GM13977 (cell line): ENCODE results near the gene KIAA0040.

ENCODE experiments used
- DNase-seq: peaks from one replicate; pipeline ENCODE4 v3.0.0; 2012; ENCODE audit warnings: low spot score
- in situ Hi-C: fragments of 300-500 bp; cut with MboI; formaldehyde crosslinking; loops from one replicate; pipeline ENCODE4 v1.12.0; 2022; ENCODE audit warnings: low sequenced_read_pairs, low pct_unique_long_range_greater_than_20kb, mixed read lengths, inconsistent platforms; ENCODE audit not compliant: unreplicated experiment
- TF ChIP-seq, protein P1 (sequence below): IDR thresholded peaks from 2 replicates; pipeline ENCODE4 v1.5.1; 2012; ENCODE audit warnings: mild to moderate bottlenecking, control low read depth; ENCODE audit not compliant: insufficient read depth; ENCODE audit errors: extremely low read depth, missing control alignments

The KIAA0040 gene

DNA sequence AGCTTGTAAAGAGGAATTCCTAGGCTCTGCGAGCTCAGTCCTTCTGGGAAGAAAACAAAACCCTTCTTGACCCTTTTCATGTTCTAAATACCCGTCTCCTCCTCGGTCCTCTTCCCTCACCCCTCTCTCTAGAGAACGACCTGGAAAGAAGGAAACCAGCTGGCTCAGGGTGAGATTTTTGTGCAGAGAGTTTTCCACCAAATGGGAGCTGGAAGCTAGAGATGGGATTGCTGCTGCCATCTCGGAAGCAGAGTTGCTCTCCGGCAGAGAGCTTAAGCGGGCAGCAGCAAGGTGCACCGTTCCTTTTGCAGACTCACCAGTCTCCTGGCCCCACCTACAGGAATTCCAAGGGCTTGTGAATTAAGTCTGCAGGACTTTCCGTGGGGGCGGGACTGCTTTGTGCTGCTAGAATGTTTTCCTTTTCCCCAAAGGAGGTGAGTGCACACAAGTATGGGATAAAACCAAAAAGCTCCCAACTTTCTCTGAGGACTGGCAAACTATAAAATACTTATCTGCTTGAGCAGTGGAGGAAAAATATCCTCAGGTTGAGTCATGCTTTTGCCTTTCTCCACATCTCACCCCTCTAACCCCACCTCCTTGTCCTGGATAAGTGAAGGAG is 29.1 kb upstream of the KIAA0040 start:
- in situ Hi-C loops, result no loop called here
- TF ChIP-seq, protein P1, sequence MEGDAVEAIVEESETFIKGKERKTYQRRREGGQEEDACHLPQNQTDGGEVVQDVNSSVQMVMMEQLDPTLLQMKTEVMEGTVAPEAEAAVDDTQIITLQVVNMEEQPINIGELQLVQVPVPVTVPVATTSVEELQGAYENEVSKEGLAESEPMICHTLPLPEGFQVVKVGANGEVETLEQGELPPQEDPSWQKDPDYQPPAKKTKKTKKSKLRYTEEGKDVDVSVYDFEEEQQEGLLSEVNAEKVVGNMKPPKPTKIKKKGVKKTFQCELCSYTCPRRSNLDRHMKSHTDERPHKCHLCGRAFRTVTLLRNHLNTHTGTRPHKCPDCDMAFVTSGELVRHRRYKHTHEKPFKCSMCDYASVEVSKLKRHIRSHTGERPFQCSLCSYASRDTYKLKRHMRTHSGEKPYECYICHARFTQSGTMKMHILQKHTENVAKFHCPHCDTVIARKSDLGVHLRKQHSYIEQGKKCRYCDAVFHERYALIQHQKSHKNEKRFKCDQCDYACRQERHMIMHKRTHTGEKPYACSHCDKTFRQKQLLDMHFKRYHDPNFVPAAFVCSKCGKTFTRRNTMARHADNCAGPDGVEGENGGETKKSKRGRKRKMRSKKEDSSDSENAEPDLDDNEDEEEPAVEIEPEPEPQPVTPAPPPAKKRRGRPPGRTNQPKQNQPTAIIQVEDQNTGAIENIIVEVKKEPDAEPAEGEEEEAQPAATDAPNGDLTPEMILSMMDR, result no peak
- no peak for DNase-seq

DNA sequence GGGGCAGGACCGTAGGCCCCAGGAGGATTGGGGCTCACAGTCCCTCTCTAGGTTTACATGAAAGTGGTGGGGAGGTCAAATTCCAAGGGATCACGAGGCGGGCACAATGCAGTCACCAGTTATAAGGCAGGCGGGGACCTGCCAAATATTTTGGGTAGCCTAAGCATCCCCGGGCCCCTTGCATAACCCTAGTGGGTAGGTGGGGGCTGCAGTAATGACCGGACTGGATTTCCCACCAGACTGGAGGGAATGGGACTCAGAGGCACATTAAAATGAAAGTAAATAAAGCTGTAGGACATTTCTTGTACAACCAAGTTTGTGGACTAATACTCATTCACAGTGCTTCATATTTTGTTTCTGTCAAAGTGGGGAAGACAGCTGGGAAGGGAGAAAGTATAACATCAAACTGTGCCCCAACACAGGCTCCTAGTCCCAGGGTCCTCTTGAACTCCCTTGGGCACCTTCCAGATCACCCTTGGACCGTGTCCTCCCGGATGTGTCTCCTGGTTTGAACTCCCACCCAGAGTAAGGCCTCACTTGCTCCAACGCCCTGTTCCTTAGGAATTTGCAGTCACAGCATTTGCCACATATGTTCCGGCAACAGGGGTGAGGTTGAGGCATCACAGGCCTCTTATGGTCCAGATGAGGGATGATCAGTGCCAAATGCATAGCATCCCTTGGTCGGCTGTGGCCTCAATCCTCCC is 28.4 kb upstream of the KIAA0040 start:
- in situ Hi-C loops, result no loop called here
- no peak for DNase-seq
- TF ChIP-seq, protein P1, result no peak

DNA sequence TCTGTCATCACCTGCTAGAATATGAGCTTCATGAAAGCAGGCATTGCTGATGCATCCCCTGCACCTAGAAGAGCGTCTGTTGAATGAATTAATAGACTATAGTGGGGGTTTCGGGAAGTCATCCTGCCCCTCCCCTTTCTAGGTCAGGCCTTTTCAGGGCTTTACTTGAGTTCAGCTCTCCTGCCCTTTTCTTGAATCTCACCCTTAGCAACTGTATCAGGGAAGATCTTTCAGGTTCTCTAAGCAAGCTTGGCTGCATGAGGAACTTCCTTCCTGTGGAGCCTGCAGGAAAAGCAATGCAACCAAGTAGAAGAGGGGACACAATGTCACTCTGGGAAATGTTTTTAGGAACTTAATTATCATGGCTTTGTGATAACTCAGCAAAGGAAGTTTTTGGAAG is 27.2 kb upstream of the KIAA0040 start:
- in situ Hi-C loops, result no loop called here
- no peak for DNase-seq
- TF ChIP-seq, protein P1, result no peak

DNA sequence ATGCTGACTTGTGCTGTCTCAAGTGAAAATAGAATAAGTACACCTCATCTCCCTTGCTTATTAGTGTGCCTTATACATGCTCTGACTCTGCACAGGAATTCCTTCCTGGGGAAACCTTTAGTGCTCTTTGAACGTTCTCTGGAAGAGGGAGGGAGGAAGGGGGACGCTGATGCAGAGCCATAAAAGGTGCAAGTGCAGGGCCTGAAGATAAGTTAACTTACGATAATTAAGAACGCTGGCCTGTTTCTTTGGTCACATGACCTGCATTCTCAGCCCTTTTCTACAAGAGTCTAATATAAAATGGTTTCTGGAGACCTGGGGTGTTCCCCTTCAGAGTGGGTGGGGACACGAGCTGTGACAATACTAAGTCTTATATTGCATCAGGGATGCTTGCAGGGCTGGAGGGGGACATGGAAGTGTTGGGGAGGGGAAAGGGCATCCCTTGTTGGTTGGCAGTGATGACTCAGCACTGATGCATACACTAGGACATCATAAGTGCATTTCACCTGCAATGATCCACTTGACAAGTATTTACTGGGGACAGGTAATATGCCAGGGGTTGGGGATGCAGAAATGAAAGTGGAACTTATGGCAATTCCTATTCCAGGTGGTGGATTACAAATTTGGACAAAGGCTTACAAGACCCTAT is 26.3 kb upstream of the KIAA0040 start:
- in situ Hi-C loops, result no loop called here
- DNase-seq, result no peak
- TF ChIP-seq, protein P1, result no peak

DNA sequence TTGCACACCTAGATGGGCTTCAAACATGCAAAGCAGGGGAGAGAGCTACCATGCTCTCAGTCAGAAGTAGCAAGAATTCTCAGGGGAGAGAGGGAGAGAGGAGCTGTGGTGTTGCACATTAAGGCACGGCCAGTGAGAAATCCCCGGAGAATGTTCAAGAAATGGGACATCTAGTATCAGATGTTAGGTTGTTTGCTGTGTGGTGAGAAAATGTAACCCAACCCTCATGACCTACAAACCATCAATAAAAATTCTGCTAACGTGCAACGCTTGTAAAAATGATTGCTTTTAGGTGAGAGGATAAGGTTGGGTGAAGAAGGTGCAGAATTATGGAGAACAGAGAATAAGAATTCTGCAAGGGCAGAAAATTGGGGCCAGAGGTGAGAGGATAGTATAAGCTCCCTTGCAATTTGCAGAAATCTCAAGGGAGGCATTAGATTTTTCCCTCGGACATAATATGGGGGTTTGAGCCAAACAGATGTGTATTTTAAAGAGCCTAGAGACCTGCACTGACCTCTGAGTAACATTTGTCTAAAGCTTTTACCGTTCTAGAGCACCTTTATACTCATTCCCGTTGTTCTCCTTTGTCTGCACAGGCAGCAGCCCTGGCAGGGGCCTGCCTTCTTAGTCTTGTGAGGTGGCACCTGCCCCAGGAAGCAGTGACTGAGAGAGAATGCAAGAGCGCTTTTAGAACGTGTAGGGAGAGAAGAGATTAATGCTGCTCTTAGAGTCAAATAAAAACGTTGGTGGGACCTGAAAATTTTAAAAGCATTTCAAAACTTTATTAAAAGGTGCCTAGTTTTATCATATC is 25.4 kb upstream of the KIAA0040 start:
- DNase-seq, result no peak
- in situ Hi-C loops, result no loop called here
- TF ChIP-seq, protein P1, result no peak

DNA sequence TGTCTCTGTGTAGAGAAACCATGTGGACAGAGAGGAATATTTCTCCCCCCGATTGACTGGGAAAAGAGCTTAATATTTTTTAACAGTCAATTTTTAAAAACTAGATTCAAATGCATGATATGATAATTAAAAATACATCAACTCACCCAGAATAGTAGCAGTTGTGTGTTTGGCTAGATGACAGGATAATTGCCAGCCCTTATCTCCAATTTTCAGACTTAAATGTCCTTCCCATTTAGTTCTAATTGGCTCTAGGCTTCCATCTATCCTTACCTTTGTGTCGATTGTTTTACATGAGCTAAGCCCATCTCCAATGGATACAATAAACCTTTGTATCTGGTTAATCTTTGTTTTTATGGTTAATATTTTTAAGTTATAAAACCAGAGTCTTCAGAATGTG is 23.9 kb upstream of the KIAA0040 start:
- in situ Hi-C loops, result no loop called here
- TF ChIP-seq, protein P1, result no peak
- DNase-seq, result no peak
